NCI-H2227 (cell line): ENCODE data around the gene CREB5.
"Not testable (repeated sequence)": the region's sequence is repeated elsewhere in the genome, so short reads cannot be mapped to it uniquely, and the experiment has no call there.

Source experiments
- DNase-seq: peaks from one replicate; lab custom pipeline; 2025; ENCODE audit not compliant: unreplicated experiment; lab: John Stamatoyannopoulos, UW

CREB5 gene

GRCh38 chr7:28573059-28573553 lies 160.8 kb downstream of the CREB5 start:
- no peak for DNase-seq

- DNase-seq = no peak
Measured at GRCh38 chr7:28573651-28574301, 161.5 kb downstream of the CREB5 start.

GRCh38 chr7:28575241-28575643 lies 162.9 kb downstream of the CREB5 start:
- DNase-seq = no peak

- no peak for DNase-seq
Measured at GRCh38 chr7:28576656-28577055, 164.3 kb downstream of the CREB5 start.

- no peak for DNase-seq
Measured at GRCh38 chr7:28579571-28579970, 167.3 kb downstream of the CREB5 start.

GRCh38 chr7:28580665-28581064 lies 168.3 kb downstream of the CREB5 start:
- no peak for DNase-seq

GRCh38 chr7:28581351-28581750 lies 169.0 kb downstream of the CREB5 start:
- no peak for DNase-seq

- DNase-seq = no peak
Measured at GRCh38 chr7:28582226-28582625, 169.9 kb downstream of the CREB5 start.

- DNase-seq = no peak
Measured at GRCh38 chr7:28584235-28584634, 171.9 kb downstream of the CREB5 start.

GRCh38 chr7:28586736-28587135 lies 174.4 kb downstream of the CREB5 start:
- no peak for DNase-seq

GRCh38 chr7:28587211-28587610 lies 174.9 kb downstream of the CREB5 start:
- no peak for DNase-seq

GRCh38 chr7:28588602-28589001 lies 176.3 kb downstream of the CREB5 start:
- DNase-seq = no peak

GRCh38 chr7:28591041-28591674 lies 178.8 kb downstream of the CREB5 start:
- DNase-seq = no peak

- no peak for DNase-seq
Measured at GRCh38 chr7:28591725-28592349, 179.5 kb downstream of the CREB5 start.

- no peak for DNase-seq
Measured at GRCh38 chr7:28592861-28593260, 180.5 kb downstream of the CREB5 start.

- no peak for DNase-seq
Measured at GRCh38 chr7:28595076-28595475, 182.8 kb downstream of the CREB5 start.

- no peak for DNase-seq
Measured at GRCh38 chr7:28595801-28596200, 183.5 kb downstream of the CREB5 start.

- no peak for DNase-seq
Measured at GRCh38 chr7:28596245-28596935, 184.1 kb downstream of the CREB5 start.

GRCh38 chr7:28597284-28597683 lies 185.0 kb downstream of the CREB5 start:
- no peak for DNase-seq

- not testable (repeated sequence) for DNase-seq
Measured at GRCh38 chr7:28598037-28598436, 185.7 kb downstream of the CREB5 start.

- no peak for DNase-seq
Measured at GRCh38 chr7:28598586-28598985, 186.3 kb downstream of the CREB5 start.

- no peak for DNase-seq
Measured at GRCh38 chr7:28599411-28599810, 187.1 kb downstream of the CREB5 start.
